ENCODE results near the gene PSG4. TPM values are rescaled to one million over a fixed set of nuclear protein-coding genes. Genes with fewer than 3 reads are reported as not detected.
"Not testable (repeated sequence)": the region's sequence is repeated elsewhere in the genome, so short reads cannot be mapped to it uniquely, and the experiment has no call there.

Gene PSG4
- polyA plus RNA-seq (2013) = 0.18 and 0.19 TPM in 2 replicates

- not testable (repeated sequence) for H3K4me2 ChIP-seq (ENCODE audit: low read length); H3K36me3 ChIP-seq (ENCODE audit: control insufficient read depth in 1 of 2, insufficient read depth in 2 of 2, low read length in 2 of 2)
- WGBS (ENCODE audit: extremely low coverage, insufficient coverage, insufficient read length) = no CpG with 5 or more reads among the region's 9 CpGs
These were observed at the start of gene PSG4 for GRCh38 chr19:43205471-43206105. TSS of gene PSG4 (minus strand) at chr19:43205638. CDS start at chr19:43205536, 102 bp downstream.

GRCh38 chr19:43251428-43251827, 46.0 kb upstream of the PSG4 start:
- not testable (repeated sequence) for H2AK5ac ChIP-seq (ENCODE audit: low read length); H3K4me1 ChIP-seq (ENCODE audit: control insufficient read depth in 1 of 2, insufficient read depth in 2 of 2, low read length in 2 of 2); H4K91ac ChIP-seq (ENCODE audit: low read depth, low read length); H3K14ac ChIP-seq (ENCODE audit: low read length); H2BK12ac ChIP-seq (ENCODE audit: low read length); H4K12ac ChIP-seq (ENCODE audit: low read depth, low read length); H3K79me1 ChIP-seq (ENCODE audit: low read length); H3K23ac ChIP-seq (ENCODE audit: low read length); H3K27me3 ChIP-seq (ENCODE audit: insufficient read depth, low read length); H3K79me2 ChIP-seq (ENCODE audit: control insufficient read depth, insufficient read depth, low read length, poor library complexity); H3K18ac ChIP-seq (ENCODE audit: low read length); H3K9me3 ChIP-seq (ENCODE audit: insufficient read depth, low read depth, low read length); H4K8ac ChIP-seq (ENCODE audit: low read depth, low read length); H3K4me2 ChIP-seq (ENCODE audit: low read length); H3K4me3 ChIP-seq (ENCODE audit: low read depth, low read length); H2BK5ac ChIP-seq (ENCODE audit: low read depth, low read length, poor library complexity); H3K27ac ChIP-seq (ENCODE audit: low read depth, low read length); H2AFZ ChIP-seq (ENCODE audit: insufficient read depth, low read length, poor library complexity); H3K9ac ChIP-seq (ENCODE audit: low read length); H3K36me3 ChIP-seq (ENCODE audit: control insufficient read depth in 1 of 2, insufficient read depth in 2 of 2, low read length in 2 of 2); H2BK120ac ChIP-seq (ENCODE audit: insufficient read depth, low read length, poor library complexity); H3K4ac ChIP-seq (ENCODE audit: low read depth, low read length)
- DNase-seq = peak; percentile 21 to 83
- WGBS (ENCODE audit: extremely low coverage, insufficient coverage, insufficient read length) = no CpG with 5 or more reads among the region's 1 CpG

More at GRCh38 chr19:43205471-43206105, at the start of gene PSG4:
- H2BK120ac ChIP-seq (ENCODE audit: insufficient read depth, low read length, poor library complexity); DNase-seq; H2BK12ac ChIP-seq (ENCODE audit: low read length); H2AK5ac ChIP-seq (ENCODE audit: low read length); H3K9ac ChIP-seq (ENCODE audit: low read length); H3K18ac ChIP-seq (ENCODE audit: low read length); H3K23ac ChIP-seq (ENCODE audit: low read length); H3K14ac ChIP-seq (ENCODE audit: low read length); H3K4me1 ChIP-seq (ENCODE audit: control insufficient read depth in 1 of 2, insufficient read depth in 2 of 2, low read length in 2 of 2); H3K4ac ChIP-seq (ENCODE audit: low read depth, low read length); H2AFZ ChIP-seq (ENCODE audit: insufficient read depth, low read length, poor library complexity); H3K4me3 ChIP-seq (ENCODE audit: low read depth, low read length); H4K8ac ChIP-seq (ENCODE audit: low read depth, low read length); H3K27me3 ChIP-seq (ENCODE audit: insufficient read depth, low read length); H3K79me2 ChIP-seq (ENCODE audit: control insufficient read depth, insufficient read depth, low read length, poor library complexity); H2BK5ac ChIP-seq (ENCODE audit: low read depth, low read length, poor library complexity); H4K12ac ChIP-seq (ENCODE audit: low read depth, low read length); H3K79me1 ChIP-seq (ENCODE audit: low read length); H4K91ac ChIP-seq (ENCODE audit: low read depth, low read length); H3K27ac ChIP-seq (ENCODE audit: low read depth, low read length): not testable (repeated sequence)
- H3K9me3 ChIP-seq (ENCODE audit: insufficient read depth, low read depth, low read length) = peaks cover 23% of the 10 kb centered on the region

GRCh38 chr19:43250296-43250695, 44.9 kb upstream of the PSG4 start:
- not testable (repeated sequence) for H3K9ac ChIP-seq (ENCODE audit: low read length); H3K4ac ChIP-seq (ENCODE audit: low read depth, low read length); H4K91ac ChIP-seq (ENCODE audit: low read depth, low read length); H3K14ac ChIP-seq (ENCODE audit: low read length); H3K9me3 ChIP-seq (ENCODE audit: insufficient read depth, low read depth, low read length); H3K27me3 ChIP-seq (ENCODE audit: insufficient read depth, low read length); H3K4me1 ChIP-seq (ENCODE audit: control insufficient read depth in 1 of 2, insufficient read depth in 2 of 2, low read length in 2 of 2); H3K4me3 ChIP-seq (ENCODE audit: low read depth, low read length); H2BK12ac ChIP-seq (ENCODE audit: low read length); H4K12ac ChIP-seq (ENCODE audit: low read depth, low read length); H3K18ac ChIP-seq (ENCODE audit: low read length); H3K27ac ChIP-seq (ENCODE audit: low read depth, low read length); H3K4me2 ChIP-seq (ENCODE audit: low read length); H3K36me3 ChIP-seq (ENCODE audit: control insufficient read depth in 1 of 2, insufficient read depth in 2 of 2, low read length in 2 of 2); H2AFZ ChIP-seq (ENCODE audit: insufficient read depth, low read length, poor library complexity); H2BK5ac ChIP-seq (ENCODE audit: low read depth, low read length, poor library complexity); H3K23ac ChIP-seq (ENCODE audit: low read length); H2BK120ac ChIP-seq (ENCODE audit: insufficient read depth, low read length, poor library complexity); H4K8ac ChIP-seq (ENCODE audit: low read depth, low read length); H3K79me1 ChIP-seq (ENCODE audit: low read length); H3K79me2 ChIP-seq (ENCODE audit: control insufficient read depth, insufficient read depth, low read length, poor library complexity); H2AK5ac ChIP-seq (ENCODE audit: low read length)
- peak in 1 of 2 donors; percentile 20 for DNase-seq
- no CpG with 5 or more reads among the region's 5 CpGs for WGBS (ENCODE audit: extremely low coverage, insufficient coverage, insufficient read length)

GRCh38 chr19:43248635-43249002, 43.2 kb upstream of the PSG4 start:
- no CpG with 5 or more reads among the region's 1 CpG for WGBS (ENCODE audit: extremely low coverage, insufficient coverage, insufficient read length)
- H2BK5ac ChIP-seq (ENCODE audit: low read depth, low read length, poor library complexity); H4K12ac ChIP-seq (ENCODE audit: low read depth, low read length); H4K8ac ChIP-seq (ENCODE audit: low read depth, low read length); H3K4ac ChIP-seq (ENCODE audit: low read depth, low read length); H2AK5ac ChIP-seq (ENCODE audit: low read length); H2BK12ac ChIP-seq (ENCODE audit: low read length); H3K4me3 ChIP-seq (ENCODE audit: low read depth, low read length); H3K4me1 ChIP-seq (ENCODE audit: control insufficient read depth in 1 of 2, insufficient read depth in 2 of 2, low read length in 2 of 2); H3K9ac ChIP-seq (ENCODE audit: low read length); H3K4me2 ChIP-seq (ENCODE audit: low read length); H2BK120ac ChIP-seq (ENCODE audit: insufficient read depth, low read length, poor library complexity); H3K36me3 ChIP-seq (ENCODE audit: control insufficient read depth in 1 of 2, insufficient read depth in 2 of 2, low read length in 2 of 2); H3K79me2 ChIP-seq (ENCODE audit: control insufficient read depth, insufficient read depth, low read length, poor library complexity); H2AFZ ChIP-seq (ENCODE audit: insufficient read depth, low read length, poor library complexity); H3K14ac ChIP-seq (ENCODE audit: low read length); H3K27ac ChIP-seq (ENCODE audit: low read depth, low read length); H3K79me1 ChIP-seq (ENCODE audit: low read length); H3K18ac ChIP-seq (ENCODE audit: low read length); H3K9me3 ChIP-seq (ENCODE audit: insufficient read depth, low read depth, low read length); H3K23ac ChIP-seq (ENCODE audit: low read length); H3K27me3 ChIP-seq (ENCODE audit: insufficient read depth, low read length); H4K91ac ChIP-seq (ENCODE audit: low read depth, low read length): not testable (repeated sequence)
- DNase-seq = peak; percentile 66 to 95

Measured in trophoblast cell (in vitro differentiated cells and primary cell).